ENCODE results near the gene FXYD3. TPM values are rescaled to one million over a fixed set of nuclear protein-coding genes. Genes with fewer than 3 reads are reported as not detected.

Gene FXYD3
- total and polyA plus RNA-seq, 2 donors (not counting 1 experiment from before 2014, with no cell fraction given) = not detected

DNA sequence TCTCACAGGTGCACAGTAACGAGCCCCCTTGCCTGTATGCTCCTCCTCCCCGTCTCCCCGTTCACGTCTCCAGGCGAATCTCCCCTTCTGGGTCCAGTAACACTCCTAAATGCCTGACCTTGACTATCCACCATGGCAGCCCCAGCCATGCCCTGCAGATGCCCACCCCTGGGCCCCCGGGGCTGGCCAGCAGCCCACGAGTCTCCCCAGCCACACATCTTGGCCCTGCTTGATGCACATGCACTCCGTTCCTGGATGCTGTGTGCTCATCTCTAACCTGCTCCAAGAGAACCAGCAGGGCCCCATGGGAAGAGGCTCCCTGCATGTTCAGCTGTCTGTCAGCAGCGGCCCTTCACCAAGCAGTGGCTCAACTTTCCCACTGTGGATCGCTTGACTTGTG is 42.1 kb upstream of the FXYD3 start:
- Histone ChIP-seq H3K79me2 (ENCODE audit: control insufficient read depth, insufficient read depth, low read length) (no peaks in the 10 kb centered on the region), H4K20me1 (ENCODE audit: control insufficient read depth, extremely low read depth, insufficient read depth, low read length) (no peaks in the 10 kb centered on the region), H3K36me3 (ENCODE audit: control insufficient read depth, insufficient read depth, low read length) (no peaks in the 10 kb centered on the region), H3K4me2 (ENCODE audit: extremely low read depth, insufficient read depth, low read length) (no peak overlapping the region), H2AFZ (ENCODE audit: low read length) (no peak overlapping the region), H3K27ac (ENCODE audit: insufficient read depth, low read length) (no peak overlapping the region), H3K4me3 (replicated peaks in 1 of 4; ENCODE audit: control extremely low read depth in 1 of 4, insufficient read depth in 1 of 4, low read depth in 3 of 4, low read length in 4 of 4) (no peak overlapping the region), H3K9ac (ENCODE audit: insufficient read depth, low read length) (no peak overlapping the region), H3K27me3 (ENCODE audit: control insufficient read depth, insufficient read depth, low read length) (peaks cover 4% of the 10 kb centered on the region), H3K9me3 (ENCODE audit: control insufficient read depth, insufficient read depth, low read depth, low read length) (no peaks in the 10 kb centered on the region), H3K4me1 (ENCODE audit: control insufficient read depth, extremely low read depth, insufficient read depth, low read length) (no peaks in the 10 kb centered on the region)
- TF ChIP-seq CTCF (conservative IDR thresholded peaks at IDR 0.05 in 1 of 2, IDR thresholded peaks at IDR 0.05 in 1 of 2; ENCODE audit: low read depth in 1 of 2, low read length in 2 of 2) (no peak), EZH2 (IDR thresholded peaks at IDR 0.05; ENCODE audit: low read length, missing control alignments) (no peak)
- DNase-seq (ENCODE audit: low read depth in 2 of 2) = no peak

DNA sequence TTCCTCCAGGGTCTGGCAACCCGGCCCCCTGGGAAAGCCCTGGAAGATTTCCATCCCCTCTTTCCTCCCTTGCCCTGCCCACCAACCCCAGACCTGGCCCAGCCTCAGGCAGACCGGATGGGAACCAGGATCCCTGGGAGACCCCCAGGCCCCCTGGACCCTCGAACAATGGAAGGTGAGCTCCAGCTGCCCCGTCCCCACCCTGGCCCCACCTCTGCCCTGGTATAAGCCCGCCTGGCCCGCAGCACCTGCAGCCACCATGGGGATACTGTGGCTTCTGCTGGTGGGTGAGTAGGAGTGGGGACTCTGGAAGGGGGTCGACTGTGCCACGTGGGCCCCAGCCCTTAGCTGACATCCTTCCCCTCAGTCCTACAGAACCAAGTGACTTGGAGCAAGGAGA is 41.7 kb upstream of the FXYD3 start:
- H3K9me3 ChIP-seq (ENCODE audit: control insufficient read depth, insufficient read depth, low read depth, low read length) = no peaks in the 10 kb centered on the region
- H2AFZ ChIP-seq (ENCODE audit: low read length) = no peak overlapping the region
- H3K27me3 ChIP-seq (ENCODE audit: control insufficient read depth, insufficient read depth, low read length) = peaks cover 4% of the 10 kb centered on the region
- no peaks in the 10 kb centered on the region for H3K79me2 ChIP-seq (ENCODE audit: control insufficient read depth, insufficient read depth, low read length)
- TF ChIP-seq EZH2 (IDR thresholded peaks at IDR 0.05; ENCODE audit: low read length, missing control alignments) = no peak
- TF ChIP-seq CTCF (conservative IDR thresholded peaks at IDR 0.05 in 1 of 2, IDR thresholded peaks at IDR 0.05 in 1 of 2; ENCODE audit: low read depth in 1 of 2, low read length in 2 of 2) = no peak
- no peak for DNase-seq (ENCODE audit: low read depth in 2 of 2)
- no peak overlapping the region for H3K9ac ChIP-seq (ENCODE audit: insufficient read depth, low read length)
- no peaks in the 10 kb centered on the region for H3K36me3 ChIP-seq (ENCODE audit: control insufficient read depth, insufficient read depth, low read length)
- H3K4me2 ChIP-seq (ENCODE audit: extremely low read depth, insufficient read depth, low read length) = no peak overlapping the region
- H4K20me1 ChIP-seq (ENCODE audit: control insufficient read depth, extremely low read depth, insufficient read depth, low read length) = no peaks in the 10 kb centered on the region
- H3K4me3 ChIP-seq (replicated peaks in 1 of 4; ENCODE audit: control extremely low read depth in 1 of 4, insufficient read depth in 1 of 4, low read depth in 3 of 4, low read length in 4 of 4) = no peak overlapping the region
- H3K4me1 ChIP-seq (ENCODE audit: control insufficient read depth, extremely low read depth, insufficient read depth, low read length) = no peaks in the 10 kb centered on the region
- no peak overlapping the region for H3K27ac ChIP-seq (ENCODE audit: insufficient read depth, low read length)

- Histone ChIP-seq H3K36me3 (ENCODE audit: control insufficient read depth, insufficient read depth, low read length) (no peaks in the 10 kb centered on the region), H3K4me3 (replicated peaks in 1 of 4; ENCODE audit: control extremely low read depth in 1 of 4, insufficient read depth in 1 of 4, low read depth in 3 of 4, low read length in 4 of 4) (no peak overlapping the region), H3K9ac (ENCODE audit: insufficient read depth, low read length) (no peak overlapping the region), H3K9me3 (ENCODE audit: control insufficient read depth, insufficient read depth, low read depth, low read length) (no peaks in the 10 kb centered on the region), H3K4me2 (ENCODE audit: extremely low read depth, insufficient read depth, low read length) (no peak overlapping the region), H2AFZ (ENCODE audit: low read length) (no peak overlapping the region), H3K27ac (ENCODE audit: insufficient read depth, low read length) (no peak overlapping the region), H4K20me1 (ENCODE audit: control insufficient read depth, extremely low read depth, insufficient read depth, low read length) (no peaks in the 10 kb centered on the region), H3K79me2 (ENCODE audit: control insufficient read depth, insufficient read depth, low read length) (no peaks in the 10 kb centered on the region), H3K4me1 (ENCODE audit: control insufficient read depth, extremely low read depth, insufficient read depth, low read length) (no peaks in the 10 kb centered on the region), H3K27me3 (ENCODE audit: control insufficient read depth, insufficient read depth, low read length) (peaks cover 4% of the 10 kb centered on the region)
- TF ChIP-seq EZH2 (IDR thresholded peaks at IDR 0.05; ENCODE audit: low read length, missing control alignments) = no peak
- no peak for TF ChIP-seq CTCF (conservative IDR thresholded peaks at IDR 0.05 in 1 of 2, IDR thresholded peaks at IDR 0.05 in 1 of 2; ENCODE audit: low read depth in 1 of 2, low read length in 2 of 2)
- no peak for DNase-seq (ENCODE audit: low read depth in 2 of 2)
These were observed 41.0 kb upstream of the FXYD3 start for GRCh38 chr19:35074426-35075201.
